GM12878 (cell line): ENCODE data around the gene PIK3C2B. TPM values are rescaled to one million over a fixed set of nuclear protein-coding genes. Genes with fewer than 3 reads are reported as not detected.

Experiments
- ATAC-seq: fragments of 200-7000 bp; cut with Tn5 transposase; 3 replicates; pipeline ENCODE4 v1.9.1; 2020; ENCODE audit warnings: mild to moderate bottlenecking, moderate library complexity
- BruUV-seq: library from RNA; stranded (reverse); fragments of 400-500 nt; replicated peaks from 2 replicates; lab custom pipeline; 2021; lab: Mats Ljungman, UMichigan
- CTCF ChIA-PET: fragments of 300-600 bp; sonication (Branson Sonifier 250); formaldehyde crosslinking; extraction: SDS; loops from one replicate; lab custom pipeline; 2021; ENCODE audit warnings: inconsistent platforms; lab: Yijun Ruan, JAX
- POLR2A ChIA-PET: fragments of 350-600 bp; formaldehyde crosslinking; extraction: SDS; loops from one replicate; lab custom pipeline; 2021; ENCODE audit warnings: inconsistent platforms; lab: Charles Lee
- RAD21 ChIA-PET: fragments of 300-600 bp; sonication (Branson Sonifier 250); formaldehyde crosslinking; loops from one replicate; lab custom pipeline; 2023; ENCODE audit warnings: antibody characterized with exemption; ENCODE audit not compliant: unreplicated experiment; lab: Charles Lee
- SMC1A ChIA-PET: fragments of 300-600 bp; sonication (Branson Sonifier 250); formaldehyde crosslinking; loops from one replicate; lab custom pipeline; 2023; ENCODE audit not compliant: unreplicated experiment, uncharacterized antibody; lab: Charles Lee
- DNase-seq: peaks from one replicate; pipeline ENCODE4 v3.0.0-alpha.2; 2011; ENCODE audit warnings: low read depth, low spot score
- FAIRE-seq: peaks from 3 replicates; lab custom pipeline; 2011; peaks lifted over from hg19 to GRCh38; lab: Jason Lieb, UNC
- H2AFZ ChIP-seq: 2 replicates; pipeline ENCODE4 v1.6.0; 2011; ENCODE audit warnings: low read depth, low read length, control low read depth; ENCODE audit not compliant: control insufficient read depth
- H3K27ac ChIP-seq: 2 replicates; pipeline ENCODE4 v1.5.1; 2011; ENCODE audit warnings: control low read depth; ENCODE audit not compliant: control insufficient read depth, insufficient read depth
- H3K27me3 ChIP-seq, 2 experiments: replicated peaks in 1 of 2; 2 replicates each; pipeline versions ENCODE4 v1.6.0 to v1.6.1; 2011; ENCODE audit warnings: low read length in 1 of 2; ENCODE audit not compliant: control insufficient read depth in 2 of 2, insufficient read depth in 2 of 2
- H3K36me3 ChIP-seq, 2 experiments: 2 replicates each; pipeline ENCODE4 v1.5.1; 2011; ENCODE audit warnings: low read length in 1 of 2; ENCODE audit not compliant: control insufficient read depth in 2 of 2, insufficient read depth in 2 of 2
- H3K4me1 ChIP-seq: 2 replicates; pipeline ENCODE4 v1.6.1; 2011; ENCODE audit warnings: mild to moderate bottlenecking, low read length, moderate library complexity, mixed read lengths; ENCODE audit not compliant: control insufficient read depth, insufficient read depth
- H3K4me2 ChIP-seq: 2 replicates; pipeline ENCODE4 v1.6.0; 2011; ENCODE audit warnings: control low read depth; ENCODE audit not compliant: control insufficient read depth, insufficient read depth
- H3K4me3 ChIP-seq: fragments of 200-600 bp; sonication (generic); 2 replicates; pipeline ENCODE4 v1.5.1; 2016
- H3K79me2 ChIP-seq: 2 replicates; pipeline ENCODE4 v1.6.0; 2011; ENCODE audit warnings: low read length; ENCODE audit not compliant: control insufficient read depth, insufficient read depth
- H3K9ac ChIP-seq: 2 replicates; pipeline ENCODE4 v1.8.0; 2011; ENCODE audit warnings: low read length, control low read depth, mixed read lengths; ENCODE audit not compliant: control insufficient read depth, insufficient read depth
- H3K9me3 ChIP-seq: replicated peaks from 3 replicates; pipeline ENCODE4 v1.5.1; 2011; ENCODE audit warnings: mild to moderate bottlenecking, low read length; ENCODE audit not compliant: control insufficient read depth, insufficient read depth
- H4K20me1 ChIP-seq: 2 replicates; pipeline ENCODE4 v1.6.0; 2011; ENCODE audit not compliant: control insufficient read depth, insufficient read depth
- JUND ChIP-seq: IDR thresholded peaks from 2 replicates; pipeline ENCODE4 v1.6.1; 2012; ENCODE audit warnings: low read depth, mild to moderate bottlenecking, low read length, improper control_type of control experiment, moderate library complexity
- NR2F1 ChIP-seq: fragments of 450-650 bp; conservative IDR thresholded peaks from 2 replicates; pipeline ENCODE4 v1.6.1; 2017; ENCODE audit warnings: mild to moderate bottlenecking
- RBBP5 ChIP-seq: fragments of 200-600 bp; sonication (generic); conservative IDR thresholded peaks from 2 replicates; pipeline ENCODE4 v1.6.1; 2016
- SMAD5 ChIP-seq: IDR thresholded peaks from 2 replicates; pipeline ENCODE4 v1.6.1; 2016; ENCODE audit warnings: antibody characterized with exemption, low read depth
- WGBS: methylation state at CpG from one replicate; pipeline ENCODE4 v1.1.6; 2016; ENCODE audit warnings: low lambda C conversion rate; ENCODE audit not compliant: insufficient replicate concordance, insufficient coverage; ENCODE audit errors: missing lambda C conversion rate; 5-methylcytosine and 5-hydroxymethylcytosine counted together
- in situ Hi-C: fragments of 300-500 bp; cut with MboI; formaldehyde crosslinking; loops from 9 replicates; pipeline ENCODE4 v1.14.3; 2018; ENCODE audit warnings: mixed read lengths
- intact Hi-C: fragments of 100-400 bp; cut with micrococcal nuclease; formaldehyde crosslinking; loops from one replicate; pipeline ENCODE4 v1.14.2; 2022; ENCODE audit not compliant: unreplicated experiment
- polyA plus RNA-seq, 11 experiments: library from polyadenylated mRNA; depleted of rRNA in 4 of 11; unstranded in 6 of 11; stranded (reverse) in 5 of 11; fragments of >200 nt; fragmentation: Nextera tagmentation in 4 of 11; fragmentation: Illumina TruSeq in 1 of 11; extraction: Ambion mirVana in 4 of 11; extraction: Trizol in 1 of 11; gene quantifications; 1 replicate in 1 of 11; 2 replicates in 10 of 11; pipeline versions ENCODE4 v1.2.1 to v1.2.3, GENCODE V29; 2011 to 2016; ENCODE audit warnings: inconsistent platforms in 2 of 11, missing spikeins in 2 of 11, low read depth in 1 of 11
- total RNA-seq, 4 experiments: library from RNA; depleted of rRNA in 3 of 4; stranded (reverse); fragments of >200 nt in 3 of 4; fragmentation: Illumina TruSeq in 1 of 4; extraction: Trizol in 1 of 4; gene quantifications; 2 replicates each; pipeline versions ENCODE4 v1.2.1 to v1.2.3, GENCODE V29; 2013 to 2021
- TF ChIP-seq, protein P1 (sequence below): fragments of 450-650 bp; IDR thresholded peaks from 2 replicates; pipeline ENCODE4 v1.6.1; 2018; ENCODE audit warnings: mild to moderate bottlenecking, low read depth, moderate library complexity; ENCODE audit not compliant: partially characterized antibody
- TF ChIP-seq, protein P2 (sequence below): IDR thresholded peaks from 2 replicates; pipeline ENCODE4 v1.6.1; 2011; ENCODE audit warnings: borderline replicate concordance, low read depth, mild to moderate bottlenecking, moderate library complexity, mixed read lengths, low read length; ENCODE audit not compliant: insufficient read depth; ENCODE audit errors: extremely low read length
- TF ChIP-seq, protein P3 (sequence below): IDR thresholded peaks from 2 replicates; pipeline ENCODE4 v1.6.1; 2012; ENCODE audit warnings: low read length, inconsistent platforms
- TF ChIP-seq, protein P4 (sequence below): IDR thresholded peaks from 2 replicates; pipeline ENCODE4 v1.6.1; 2011; ENCODE audit warnings: low read depth, mild to moderate bottlenecking, low read length, moderate library complexity, borderline replicate concordance; ENCODE audit errors: extremely low read depth
- TF ChIP-seq, protein P5 (sequence below): IDR thresholded peaks from 2 replicates; pipeline ENCODE4 v1.6.1; 2012; ENCODE audit warnings: low read depth, low read length, improper control_type of control experiment
- TF ChIP-seq, protein P6 (sequence below): fragments of 450-650 bp; IDR thresholded peaks from 2 replicates; pipeline ENCODE4 v1.6.1; 2017; ENCODE audit warnings: mild to moderate bottlenecking, moderate library complexity

Gene PIK3C2B
- total and polyA plus RNA-seq, 10 of the 15 experiments (the other 5 are each of a cell fraction or from before 2014, with no cell fraction given): 2.2 to 38.1 (median 11.4) TPM

DNA sequence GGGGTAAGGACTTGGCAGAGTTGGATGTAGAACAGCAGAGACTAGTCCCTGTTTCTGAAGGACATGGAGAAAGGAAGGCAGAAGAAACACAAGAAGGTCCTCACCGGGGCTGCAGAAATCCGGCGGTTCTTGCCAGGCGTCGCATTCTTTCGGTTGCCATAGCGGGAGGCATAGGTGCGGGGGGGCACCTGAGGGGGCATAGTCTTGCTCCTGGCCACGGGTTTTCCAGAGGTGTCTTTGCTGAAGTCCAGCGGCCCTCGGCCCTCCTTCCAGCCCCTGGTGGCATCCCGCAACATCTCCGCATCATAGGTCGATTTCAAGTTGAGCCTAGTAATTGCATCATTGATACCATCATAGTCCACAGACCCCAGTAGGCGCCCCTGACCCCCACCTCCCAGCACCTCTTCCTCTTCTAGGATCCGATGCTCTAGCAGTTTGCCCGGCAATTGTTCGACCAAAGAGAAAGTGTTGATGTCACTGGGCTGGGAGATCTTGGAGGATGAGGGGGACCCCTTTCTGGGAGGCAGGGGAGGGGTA, 25.8 kb downstream of the PIK3C2B start (continued):
- TF ChIP-seq, protein P1, sequence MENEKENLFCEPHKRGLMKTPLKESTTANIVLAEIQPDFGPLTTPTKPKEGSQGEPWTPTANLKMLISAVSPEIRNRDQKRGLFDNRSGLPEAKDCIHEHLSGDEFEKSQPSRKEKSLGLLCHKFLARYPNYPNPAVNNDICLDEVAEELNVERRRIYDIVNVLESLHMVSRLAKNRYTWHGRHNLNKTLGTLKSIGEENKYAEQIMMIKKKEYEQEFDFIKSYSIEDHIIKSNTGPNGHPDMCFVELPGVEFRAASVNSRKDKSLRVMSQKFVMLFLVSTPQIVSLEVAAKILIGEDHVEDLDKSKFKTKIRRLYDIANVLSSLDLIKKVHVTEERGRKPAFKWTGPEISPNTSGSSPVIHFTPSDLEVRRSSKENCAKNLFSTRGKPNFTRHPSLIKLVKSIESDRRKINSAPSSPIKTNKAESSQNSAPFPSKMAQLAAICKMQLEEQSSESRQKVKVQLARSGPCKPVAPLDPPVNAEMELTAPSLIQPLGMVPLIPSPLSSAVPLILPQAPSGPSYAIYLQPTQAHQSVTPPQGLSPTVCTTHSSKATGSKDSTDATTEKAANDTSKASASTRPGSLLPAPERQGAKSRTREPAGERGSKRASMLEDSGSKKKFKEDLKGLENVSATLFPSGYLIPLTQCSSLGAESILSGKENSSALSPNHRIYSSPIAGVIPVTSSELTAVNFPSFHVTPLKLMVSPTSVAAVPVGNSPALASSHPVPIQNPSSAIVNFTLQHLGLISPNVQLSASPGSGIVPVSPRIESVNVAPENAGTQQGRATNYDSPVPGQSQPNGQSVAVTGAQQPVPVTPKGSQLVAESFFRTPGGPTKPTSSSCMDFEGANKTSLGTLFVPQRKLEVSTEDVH: no peak
- TF ChIP-seq, protein P2, sequence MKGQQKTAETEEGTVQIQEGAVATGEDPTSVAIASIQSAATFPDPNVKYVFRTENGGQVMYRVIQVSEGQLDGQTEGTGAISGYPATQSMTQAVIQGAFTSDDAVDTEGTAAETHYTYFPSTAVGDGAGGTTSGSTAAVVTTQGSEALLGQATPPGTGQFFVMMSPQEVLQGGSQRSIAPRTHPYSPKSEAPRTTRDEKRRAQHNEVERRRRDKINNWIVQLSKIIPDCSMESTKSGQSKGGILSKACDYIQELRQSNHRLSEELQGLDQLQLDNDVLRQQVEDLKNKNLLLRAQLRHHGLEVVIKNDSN: no peak
- TF ChIP-seq JUND (no peak), NR2F1 (no peak)

DNA sequence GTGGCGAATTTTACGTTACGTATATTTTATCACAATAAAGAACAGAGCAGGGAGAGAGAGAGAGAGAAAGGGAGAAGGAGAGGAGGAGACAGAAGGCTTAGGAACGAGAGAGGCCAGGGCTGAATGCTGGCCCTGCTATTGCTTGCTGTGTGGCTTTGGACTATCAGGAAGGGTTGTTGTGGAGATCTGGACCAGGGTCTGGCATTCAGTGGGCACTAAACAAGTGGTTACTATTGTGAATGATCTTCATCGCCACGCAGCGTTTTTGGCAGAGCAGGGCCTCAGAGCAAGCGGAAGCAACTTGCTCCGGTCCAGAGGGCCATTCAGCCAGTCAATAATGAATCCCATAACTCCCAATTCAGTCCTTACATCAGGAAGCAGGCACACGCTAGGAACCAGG, 26.4 kb downstream of the PIK3C2B start:
- Histone ChIP-seq H3K4me2 (no peak overlapping the region), H4K20me1 (no peaks in the 10 kb centered on the region), H3K9me3 (no peaks in the 10 kb centered on the region), H3K27me3 (no peaks in the 10 kb centered on the region), H3K4me1 (peaks cover 36% of the 10 kb centered on the region), H3K79me2 (no peaks in the 10 kb centered on the region), H3K36me3 (peaks cover 14 to 15% of the 10 kb centered on the region in 2 experiments), H3K9ac (no peak overlapping the region), H3K27ac (no peak overlapping the region), H2AFZ (no peak overlapping the region), H3K4me3 (no peak overlapping the region)
- ChIA-PET CTCF (interaction anchor here (3.2 to 51.8 kb wide), 2 partner anchors 22 to 37 kb away, joined by 17 to 2021 read pairs; partner anchors contain the start of gene PIK3C2B), POLR2A (interaction anchor here (0.6 to 4.2 kb wide), 2 partner anchors 12 to 20 kb away, joined by 5 to 46 read pairs; no protein-coding TSS in a partner anchor), RAD21 (interaction anchor here (2.8 to 3.7 kb wide), 2 partner anchors 25 to 35 kb away, joined by 10 to 48 read pairs; partner anchors contain the start of gene PIK3C2B), SMC1A (interaction anchor here (3.4 kb wide), 1 partner anchor 20 kb away, joined by 17 read pairs; no protein-coding TSS in a partner anchor)
- WGBS: 97% methylated on average over 10 of the region's 10 CpGs
- ATAC-seq (no peak), DNase-seq (no peak), FAIRE-seq (no peak)
- no TSS peak for BruUV-seq
- intact Hi-C loops (no loop called here), in situ Hi-C loops (no loop called here)
- no peak for TF ChIP-seq SMAD5
- TF ChIP-seq RBBP5: no peak
- TF ChIP-seq, protein P3, sequence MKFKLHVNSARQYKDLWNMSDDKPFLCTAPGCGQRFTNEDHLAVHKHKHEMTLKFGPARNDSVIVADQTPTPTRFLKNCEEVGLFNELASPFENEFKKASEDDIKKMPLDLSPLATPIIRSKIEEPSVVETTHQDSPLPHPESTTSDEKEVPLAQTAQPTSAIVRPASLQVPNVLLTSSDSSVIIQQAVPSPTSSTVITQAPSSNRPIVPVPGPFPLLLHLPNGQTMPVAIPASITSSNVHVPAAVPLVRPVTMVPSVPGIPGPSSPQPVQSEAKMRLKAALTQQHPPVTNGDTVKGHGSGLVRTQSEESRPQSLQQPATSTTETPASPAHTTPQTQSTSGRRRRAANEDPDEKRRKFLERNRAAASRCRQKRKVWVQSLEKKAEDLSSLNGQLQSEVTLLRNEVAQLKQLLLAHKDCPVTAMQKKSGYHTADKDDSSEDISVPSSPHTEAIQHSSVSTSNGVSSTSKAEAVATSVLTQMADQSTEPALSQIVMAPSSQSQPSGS: no peak
- TF ChIP-seq, protein P4, sequence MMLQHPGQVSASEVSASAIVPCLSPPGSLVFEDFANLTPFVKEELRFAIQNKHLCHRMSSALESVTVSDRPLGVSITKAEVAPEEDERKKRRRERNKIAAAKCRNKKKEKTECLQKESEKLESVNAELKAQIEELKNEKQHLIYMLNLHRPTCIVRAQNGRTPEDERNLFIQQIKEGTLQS: no peak
- TF ChIP-seq, protein P5, sequence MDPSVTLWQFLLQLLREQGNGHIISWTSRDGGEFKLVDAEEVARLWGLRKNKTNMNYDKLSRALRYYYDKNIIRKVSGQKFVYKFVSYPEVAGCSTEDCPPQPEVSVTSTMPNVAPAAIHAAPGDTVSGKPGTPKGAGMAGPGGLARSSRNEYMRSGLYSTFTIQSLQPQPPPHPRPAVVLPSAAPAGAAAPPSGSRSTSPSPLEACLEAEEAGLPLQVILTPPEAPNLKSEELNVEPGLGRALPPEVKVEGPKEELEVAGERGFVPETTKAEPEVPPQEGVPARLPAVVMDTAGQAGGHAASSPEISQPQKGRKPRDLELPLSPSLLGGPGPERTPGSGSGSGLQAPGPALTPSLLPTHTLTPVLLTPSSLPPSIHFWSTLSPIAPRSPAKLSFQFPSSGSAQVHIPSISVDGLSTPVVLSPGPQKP: no peak
- TF ChIP-seq, protein P6, sequence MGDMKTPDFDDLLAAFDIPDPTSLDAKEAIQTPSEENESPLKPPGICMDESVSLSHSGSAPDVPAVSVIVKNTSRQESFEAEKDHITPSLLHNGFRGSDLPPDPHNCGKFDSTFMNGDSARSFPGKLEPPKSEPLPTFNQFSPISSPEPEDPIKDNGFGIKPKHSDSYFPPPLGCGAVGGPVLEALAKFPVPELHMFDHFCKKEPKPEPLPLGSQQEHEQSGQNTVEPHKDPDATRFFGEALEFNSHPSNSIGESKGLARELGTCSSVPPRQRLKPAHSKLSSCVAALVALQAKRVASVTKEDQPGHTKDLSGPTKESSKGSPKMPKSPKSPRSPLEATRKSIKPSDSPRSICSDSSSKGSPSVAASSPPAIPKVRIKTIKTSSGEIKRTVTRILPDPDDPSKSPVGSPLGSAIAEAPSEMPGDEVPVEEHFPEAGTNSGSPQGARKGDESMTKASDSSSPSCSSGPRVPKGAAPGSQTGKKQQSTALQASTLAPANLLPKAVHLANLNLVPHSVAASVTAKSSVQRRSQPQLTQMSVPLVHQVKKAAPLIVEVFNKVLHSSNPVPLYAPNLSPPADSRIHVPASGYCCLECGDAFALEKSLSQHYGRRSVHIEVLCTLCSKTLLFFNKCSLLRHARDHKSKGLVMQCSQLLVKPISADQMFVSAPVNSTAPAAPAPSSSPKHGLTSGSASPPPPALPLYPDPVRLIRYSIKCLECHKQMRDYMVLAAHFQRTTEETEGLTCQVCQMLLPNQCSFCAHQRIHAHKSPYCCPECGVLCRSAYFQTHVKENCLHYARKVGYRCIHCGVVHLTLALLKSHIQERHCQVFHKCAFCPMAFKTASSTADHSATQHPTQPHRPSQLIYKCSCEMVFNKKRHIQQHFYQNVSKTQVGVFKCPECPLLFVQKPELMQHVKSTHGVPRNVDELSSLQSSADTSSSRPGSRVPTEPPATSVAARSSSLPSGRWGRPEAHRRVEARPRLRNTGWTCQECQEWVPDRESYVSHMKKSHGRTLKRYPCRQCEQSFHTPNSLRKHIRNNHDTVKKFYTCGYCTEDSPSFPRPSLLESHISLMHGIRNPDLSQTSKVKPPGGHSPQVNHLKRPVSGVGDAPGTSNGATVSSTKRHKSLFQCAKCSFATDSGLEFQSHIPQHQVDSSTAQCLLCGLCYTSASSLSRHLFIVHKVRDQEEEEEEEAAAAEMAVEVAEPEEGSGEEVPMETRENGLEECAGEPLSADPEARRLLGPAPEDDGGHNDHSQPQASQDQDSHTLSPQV: no peak
